Iris pigment epithelial cell (primary cell): ENCODE results near the gene CEP63.

Source experiments
- DNase-seq: peaks from one replicate; pipeline ENCODE4 v3.0.0-alpha.2; 2011; ENCODE audit warnings: low read depth

The CEP63 gene

GRCh38 chr3:134608023-134608770 lies 122.3 kb downstream of the CEP63 start:
- no peak for DNase-seq

DNA sequence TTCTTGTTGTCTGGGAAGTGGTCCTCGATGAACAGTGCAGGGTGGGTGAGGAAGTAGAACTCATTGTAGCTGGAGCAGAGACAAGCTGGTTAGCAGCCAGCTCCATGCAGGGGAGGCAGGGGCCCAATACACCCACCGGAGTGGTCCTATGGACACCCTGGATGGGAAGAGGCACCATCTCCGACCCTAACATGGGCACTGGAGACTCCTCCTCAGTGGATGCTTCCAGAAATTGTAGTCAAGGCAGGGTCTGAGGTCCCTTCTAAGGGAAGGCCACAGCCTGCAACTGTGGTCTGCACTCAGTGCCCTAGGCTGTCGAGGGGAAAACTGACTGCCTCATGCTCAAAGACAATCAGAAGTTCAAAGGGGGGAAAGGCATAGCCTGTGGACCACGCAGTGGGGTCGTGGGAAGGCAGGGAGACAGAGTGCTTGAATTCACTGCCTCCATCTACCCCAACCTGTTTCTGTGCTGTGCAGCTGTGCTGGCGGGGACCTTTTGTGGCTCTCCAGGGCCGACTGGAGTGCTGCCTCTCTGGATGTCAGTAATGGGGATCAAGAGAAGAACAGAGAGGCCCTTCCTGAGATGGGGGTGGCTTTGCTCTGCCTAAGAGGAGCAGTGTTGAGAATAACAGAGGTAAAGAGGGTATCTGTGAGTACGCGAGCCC lies 123.0 kb downstream of the CEP63 start:
- DNase-seq, result no peak

DNA sequence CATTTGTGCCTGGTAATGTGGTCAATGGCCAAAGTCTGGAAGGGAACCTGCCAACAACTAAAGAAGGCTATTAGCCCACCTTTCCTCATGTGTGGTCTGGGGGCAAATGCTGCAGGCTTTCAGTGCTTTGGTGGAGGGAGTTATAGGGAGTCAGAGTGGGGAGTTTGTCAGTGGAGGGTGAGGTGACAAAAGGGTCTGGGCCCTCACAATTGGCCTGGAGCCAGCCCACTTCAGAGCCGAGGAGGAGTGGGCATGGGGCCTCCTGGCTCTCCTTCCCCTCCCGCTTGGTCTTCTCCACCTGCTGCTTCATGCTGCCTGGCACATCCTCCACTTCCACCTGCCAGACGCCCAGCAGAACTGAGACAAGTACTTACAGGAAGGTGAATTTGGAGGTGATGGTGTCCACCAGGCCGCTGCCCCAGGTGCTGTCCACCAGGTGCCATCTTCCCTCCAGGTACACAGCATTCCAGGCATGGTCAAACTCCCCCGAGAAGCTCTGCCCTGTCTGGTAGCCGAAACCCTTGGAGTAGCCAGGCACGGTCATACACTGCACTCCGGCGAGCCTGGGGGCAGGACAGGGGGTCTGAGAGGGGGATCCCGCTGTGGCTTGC lies 124.1 kb downstream of the CEP63 start:
- no peak for DNase-seq

- no peak for DNase-seq
These were observed 124.9 kb downstream of the CEP63 start for GRCh38 chr3:134610432-134611385.

DNA sequence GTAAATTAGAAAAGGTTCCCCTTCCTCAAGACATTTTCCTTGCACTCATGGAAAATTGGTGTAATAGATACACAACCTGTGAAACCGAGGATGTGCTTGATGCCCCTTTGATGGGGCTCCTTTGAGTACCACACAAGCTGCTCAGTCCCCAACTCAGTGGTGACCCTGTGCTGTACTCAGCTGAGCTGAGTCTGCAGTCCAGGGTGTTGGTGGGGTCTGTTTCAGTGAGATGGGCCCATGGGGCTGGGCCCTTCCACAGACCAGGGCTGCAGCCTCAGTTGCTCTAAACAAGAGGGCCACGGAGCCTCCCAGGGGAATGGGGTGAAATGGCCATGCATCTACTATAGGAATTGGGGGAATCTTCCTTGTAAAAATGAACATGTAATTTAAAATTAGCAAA lies 125.7 kb downstream of the CEP63 start:
- DNase-seq, result no peak

DNA sequence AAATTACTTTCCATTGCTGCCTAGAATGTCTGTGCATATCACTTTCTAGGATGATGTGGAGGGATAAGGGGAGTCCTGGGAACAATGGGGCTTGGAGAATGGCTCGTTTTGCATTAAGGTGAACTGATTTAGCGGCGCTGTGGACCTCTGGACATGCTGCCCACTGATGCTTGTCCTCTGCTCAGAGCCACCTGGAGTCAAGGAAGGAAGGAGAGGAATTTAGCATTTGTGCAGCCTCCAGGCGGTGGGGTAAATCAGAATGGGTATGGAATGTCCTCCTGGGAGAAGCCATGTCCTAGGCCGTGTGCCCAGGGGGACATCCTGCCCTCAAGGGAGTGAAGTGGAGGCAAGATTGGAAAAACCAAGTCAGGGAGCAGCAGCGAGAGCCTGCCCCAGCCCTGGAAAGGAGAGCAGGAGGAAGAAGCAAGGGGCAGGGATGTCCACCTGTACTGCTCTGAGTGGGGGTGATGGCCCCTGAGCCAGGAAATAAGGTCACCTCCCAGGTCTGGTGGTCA lies 127.2 kb downstream of the CEP63 start:
- no peak for DNase-seq

GRCh38 chr3:134614955-134615354 lies 129.1 kb downstream of the CEP63 start:
- no peak for DNase-seq

DNA sequence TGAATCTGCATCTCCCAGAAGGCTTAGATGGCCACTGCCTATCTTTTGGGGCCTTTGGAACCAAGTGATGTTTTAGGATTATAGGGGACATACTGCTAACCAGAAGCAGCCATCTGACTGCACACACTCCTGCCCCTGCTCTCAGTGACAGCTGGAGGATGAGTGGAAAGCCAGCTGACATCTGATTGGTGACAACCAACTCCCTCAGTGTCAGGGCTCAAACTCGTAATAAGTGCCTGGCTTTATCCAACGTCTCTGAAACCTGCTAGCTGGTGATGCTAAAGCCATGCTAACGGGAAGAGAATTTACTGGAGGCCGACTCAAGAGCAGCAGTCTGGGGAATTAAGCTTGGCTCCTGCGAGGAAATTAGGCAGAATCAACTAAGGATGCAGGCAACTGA lies 129.9 kb downstream of the CEP63 start:
- DNase-seq, result no peak

- no peak for DNase-seq
These were observed 132.0 kb downstream of the CEP63 start for GRCh38 chr3:134617608-134618477.

- no peak for DNase-seq
These were observed 132.8 kb downstream of the CEP63 start for GRCh38 chr3:134618478-134619300.

DNA sequence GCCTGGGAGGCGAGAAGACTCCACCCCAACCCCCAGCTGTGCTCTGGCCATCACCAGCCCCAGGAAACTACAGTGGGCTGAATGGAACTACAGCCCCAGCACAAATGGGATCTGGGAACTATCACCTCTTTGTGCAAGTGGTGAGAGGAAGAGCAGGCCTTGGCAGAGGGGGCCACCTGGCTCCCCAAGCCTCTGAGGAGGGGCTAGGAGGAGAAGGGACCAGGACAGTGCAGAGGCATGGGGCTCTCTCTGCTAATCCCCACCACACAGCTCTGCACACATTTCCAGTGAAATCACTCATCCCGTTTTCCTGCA lies 133.4 kb downstream of the CEP63 start:
- no peak for DNase-seq

DNA sequence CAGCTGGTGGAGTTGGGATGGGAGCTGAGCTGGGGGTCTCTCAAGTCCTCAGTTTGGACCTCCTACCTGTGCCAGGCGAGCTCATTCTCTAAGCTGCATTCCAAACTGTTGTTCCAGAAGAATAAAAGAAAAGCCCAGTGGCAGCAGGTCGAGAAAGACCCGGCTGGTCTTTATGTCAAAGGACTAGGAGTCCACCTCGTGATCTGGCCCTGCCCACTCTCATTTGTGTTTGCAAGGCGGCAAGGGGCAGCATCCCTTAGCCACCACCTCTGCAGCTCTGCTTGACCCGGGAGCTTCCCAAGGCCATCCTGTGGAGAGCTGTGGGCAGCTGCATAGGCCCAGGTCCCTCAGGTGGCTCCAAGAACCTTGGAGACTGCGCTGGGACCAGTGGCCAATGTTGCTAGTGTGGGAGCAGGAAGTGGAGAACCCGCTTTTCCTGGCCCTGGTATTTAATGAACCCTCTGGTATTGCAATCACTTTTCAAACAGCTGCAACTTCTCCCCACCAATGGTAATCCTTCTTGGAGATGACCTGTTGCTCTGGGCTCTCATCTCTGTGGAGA lies 134.1 kb downstream of the CEP63 start:
- no peak for DNase-seq

GRCh38 chr3:134620476-134621115 lies 134.7 kb downstream of the CEP63 start:
- DNase-seq, result no peak

- peak; percentile 24 for DNase-seq
These were observed 136.0 kb downstream of the CEP63 start for GRCh38 chr3:134621854-134622253.

DNA sequence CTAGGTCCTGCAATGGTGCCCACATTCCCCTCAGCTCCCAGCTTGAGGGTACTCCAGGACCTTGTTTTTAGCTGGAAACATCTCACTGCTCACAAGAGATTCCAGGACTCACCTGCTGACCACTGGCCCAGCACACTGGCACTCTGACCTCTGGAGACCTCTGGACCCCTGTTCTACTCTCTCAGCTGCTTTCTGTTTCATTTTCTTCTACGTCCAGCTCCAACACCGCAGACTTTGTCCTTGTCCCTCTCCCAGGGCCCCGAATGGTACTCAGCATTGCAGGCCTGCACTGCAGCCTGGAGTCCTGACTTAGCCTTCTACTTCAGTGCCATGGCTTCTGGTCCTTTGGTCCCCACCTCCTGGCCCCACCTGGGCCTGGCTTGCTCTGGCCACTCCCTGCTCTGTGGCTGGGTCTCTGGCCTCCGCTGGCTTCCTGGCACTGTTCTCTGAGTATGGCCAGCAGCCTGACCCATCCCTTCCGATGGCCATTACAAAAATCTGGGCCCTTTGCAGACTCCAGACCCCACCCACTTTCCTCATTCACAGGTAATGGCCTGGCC lies 137.0 kb downstream of the CEP63 start:
- DNase-seq, result no peak

DNA sequence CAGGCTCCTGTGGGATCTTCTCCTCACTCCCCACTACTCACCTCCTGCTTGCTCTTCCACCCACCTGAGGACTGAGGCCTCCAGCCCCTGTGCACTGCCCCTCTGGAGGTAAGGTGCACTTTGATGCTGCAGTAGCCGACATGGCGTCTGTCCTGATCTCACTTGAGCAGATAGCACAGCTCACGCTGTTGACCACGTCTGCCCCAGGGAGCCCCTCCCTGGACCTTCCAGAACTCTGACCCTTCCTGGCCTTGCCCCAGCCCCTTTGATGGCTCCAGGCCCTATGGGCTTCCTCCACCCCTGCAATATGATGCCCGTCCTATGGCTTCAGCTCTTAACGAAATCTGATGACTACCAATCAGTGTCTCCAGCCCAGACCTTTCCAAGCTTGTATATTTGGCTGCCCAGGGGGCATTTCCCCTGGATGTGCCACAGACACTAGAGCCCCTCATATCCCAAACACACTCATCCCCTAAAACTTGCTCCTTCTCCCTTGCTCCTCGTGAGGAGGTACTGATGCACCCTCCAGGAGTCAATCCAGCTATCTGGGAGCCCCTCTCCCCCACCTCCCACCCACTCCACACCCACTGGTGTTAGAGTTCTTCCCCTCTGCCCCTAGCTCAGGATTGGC lies 137.9 kb downstream of the CEP63 start:
- no peak for DNase-seq
